Neural cell (in vitro differentiated cells): ENCODE data around the gene OTX2.

Experiments used
- CTCF ChIP-seq: fragments of 450-650 bp; IDR thresholded peaks from 2 replicates; pipeline ENCODE4 v1.5.1; 2014; ENCODE audit warnings: antibody characterized with exemption, mild to moderate bottlenecking, moderate library complexity; ENCODE audit not compliant: poor library complexity, severe bottlenecking
- EP300 ChIP-seq: fragments of 450-650 bp; conservative IDR thresholded peaks from 2 replicates; pipeline ENCODE4 v1.6.1; 2014; ENCODE audit warnings: antibody characterized with exemption, mild to moderate bottlenecking, moderate library complexity; ENCODE audit not compliant: poor library complexity, severe bottlenecking
- EZH2 ChIP-seq: fragments of 200-600, 300-800 bp; shearing (Covaris generic), sonication (generic); IDR thresholded peaks from 2 replicates; pipeline ENCODE4 v1.6.1; 2014; ENCODE audit warnings: antibody characterized with exemption, low read length, borderline replicate concordance, mild to moderate bottlenecking; ENCODE audit not compliant: insufficient read depth, poor library complexity, severe bottlenecking
- MXI1 ChIP-seq: fragments of 450-650 bp; conservative IDR thresholded peaks from 2 replicates; pipeline ENCODE4 v1.6.1; 2014; ENCODE audit warnings: antibody characterized with exemption, mild to moderate bottlenecking; ENCODE audit not compliant: poor library complexity, severe bottlenecking
- POLR2AphosphoS5 ChIP-seq: IDR thresholded peaks from 2 replicates; pipeline ENCODE4 v1.6.1; 2012
- REST ChIP-seq: IDR thresholded peaks from 2 replicates; pipeline ENCODE4 v1.6.1; 2012; ENCODE audit warnings: borderline replicate concordance
- SMC3 ChIP-seq: fragments of 450-650 bp; conservative IDR thresholded peaks from 2 replicates; pipeline ENCODE4 v1.6.1; 2014; ENCODE audit warnings: antibody characterized with exemption, mild to moderate bottlenecking, moderate library complexity; ENCODE audit not compliant: poor library complexity
- TAF1 ChIP-seq: IDR thresholded peaks from 2 replicates; pipeline ENCODE4 v1.6.1; 2012; ENCODE audit warnings: low read depth

GRCh38 chr14:56826214-56826613 lies 15.9 kb upstream of the OTX2 start:
- no peak for TF ChIP-seq MXI1
- TF ChIP-seq EZH2 = no peak
- TF ChIP-seq POLR2AphosphoS5 = no peak
- no peak for TF ChIP-seq CTCF
- TF ChIP-seq SMC3 = no peak
- TF ChIP-seq EP300 = no peak
- no peak for TF ChIP-seq TAF1
- TF ChIP-seq REST = no peak
